H1 (cell line): ENCODE data around the gene P3H1. TPM values are rescaled to one million over a fixed set of nuclear protein-coding genes. Genes with fewer than 3 reads are reported as not detected.

ENCODE experiments used
- KDM4A ChIP-seq: IDR thresholded peaks from one replicate; pipeline ENCODE4 v1.7.1; 2012; ENCODE audit warnings: low read depth, mild to moderate bottlenecking, moderate library complexity, low read length, inconsistent platforms; ENCODE audit not compliant: severe bottlenecking
- polyA plus RNA-seq, 7 experiments: library from polyadenylated mRNA; depleted of rRNA in 3 of 7; stranded (reverse) in 5 of 7; unstranded in 2 of 7; fragments of >200 nt in 5 of 7; fragments of 200-250 nt in 2 of 7; gene quantifications; 1 replicate in 5 of 7; 2 replicates in 1 of 7; 4 replicates in 1 of 7; pipeline versions ENCODE4 v1.2.1 to v1.2.3, GENCODE V29; 2011 to 2013; ENCODE audit warnings: missing spikeins in 2 of 7, mixed read lengths in 2 of 7
- total RNA-seq: library from RNA; stranded (reverse); fragmentation: NEBNext Ultra II Directional; extraction: Animal tissue kit (Norgen Biotek cat#: 25700); gene quantifications from 2 replicates; pipeline ENCODE4 v1.2.1, GENCODE V29; 2021

The P3H1 gene
- total and polyA plus RNA-seq, 2 of the 8 experiments (the other 6 are each of a cell fraction or from before 2014, with no cell fraction given), result 58.4 to 87.5 TPM

- no peak for TF ChIP-seq KDM4A
Observed at GRCh38 chr1:42734201-42735035, 32.4 kb downstream of the P3H1 start (continued).
